ENCODE results near the gene TBC1D22A.

GRCh38 chr22:46893281-46894020 is 131.0 kb downstream of the TBC1D22A start:
- TF ChIP-seq CTCF (IDR thresholded peaks at IDR 0.05) (no peak), EP300 (IDR thresholded peaks at IDR 0.05; ENCODE audit: borderline replicate concordance in 1 of 2, low read depth in 1 of 2, low read length in 1 of 2) (no peak), CHD2 (IDR thresholded peaks at IDR 0.05; ENCODE audit: low read length, partially characterized antibody) (no peak), FOXJ3 (CRISPR knock-in tag; IDR thresholded peaks at IDR 0.05) (no peak), IRF3 (IDR thresholded peaks at IDR 0.05; ENCODE audit: low read depth, low read length) (no peak), MAX (IDR thresholded peaks at IDR 0.05; ENCODE audit: low read depth) (no peak), TAF1 (IDR thresholded peaks at IDR 0.05; ENCODE audit: borderline replicate concordance, low read depth, low read length) (no peak), USF2 (IDR thresholded peaks at IDR 0.05; ENCODE audit: borderline replicate concordance, low read depth, low read length) (no peak), RAD21 (IDR thresholded peaks at IDR 0.05; ENCODE audit: low read length) (no peak), NFIC (IDR thresholded peaks at IDR 0.05; ENCODE audit: borderline replicate concordance) (no peak), GATA2 (CRISPR knock-in tag; IDR thresholded peaks at IDR 0.05) (no peak)
